ENCODE measurements around the gene SOD1. TPM values are rescaled to one million over a fixed set of nuclear protein-coding genes. Genes with fewer than 3 reads are reported as not detected.
"Not testable (repeated sequence)": the region's sequence is repeated elsewhere in the genome, so short reads cannot be mapped to it uniquely, and the experiment has no call there.

The SOD1 gene
- total RNA-seq, 2 donors from 2014 or later, result 165 to 282 TPM

DNA sequence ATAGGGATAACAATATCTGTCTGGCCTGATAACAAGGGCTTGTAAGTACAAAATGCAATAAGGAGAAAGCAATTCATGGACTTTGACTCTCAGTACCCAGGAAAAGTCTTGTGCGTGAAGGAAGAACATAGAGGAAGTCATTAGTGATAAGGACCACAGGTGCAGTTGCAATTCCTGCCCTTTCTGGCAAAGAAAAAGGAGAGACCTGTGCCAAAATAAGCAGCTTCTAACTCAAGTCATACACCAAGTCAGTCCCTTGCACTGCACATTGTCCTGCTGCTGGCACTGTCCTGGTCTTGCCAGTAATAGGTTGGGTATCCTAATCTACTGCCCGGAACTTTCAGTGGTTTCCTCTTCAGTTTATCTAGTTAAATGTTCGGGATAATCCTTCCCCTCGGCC is 14.8 kb upstream of the SOD1 start:
- Histone ChIP-seq H3K4me3 (no peak overlapping the region), H3K9me3 (no peaks in the 10 kb centered on the region), H3K27me3 (replicated peaks; ENCODE audit: insufficient read depth) (no peaks in the 10 kb centered on the region), H3K27ac (no peak overlapping the region), H3K4me1 (replicated peaks) (no peaks in the 10 kb centered on the region), H3K36me3 (no peaks in the 10 kb centered on the region)
- 64% methylated on average over 4 of the region's 4 CpGs for WGBS
- intact Hi-C loops (cut with DNase I), result no loop called here
- DNase-seq (ENCODE audit: low spot score), result no peak
- no peak for TF ChIP-seq POLR2AphosphoS5 (IDR thresholded peaks at IDR 0.05)
- TF ChIP-seq POLR2A (IDR thresholded peaks at IDR 0.05), result no peak
- TF ChIP-seq, protein P1, sequence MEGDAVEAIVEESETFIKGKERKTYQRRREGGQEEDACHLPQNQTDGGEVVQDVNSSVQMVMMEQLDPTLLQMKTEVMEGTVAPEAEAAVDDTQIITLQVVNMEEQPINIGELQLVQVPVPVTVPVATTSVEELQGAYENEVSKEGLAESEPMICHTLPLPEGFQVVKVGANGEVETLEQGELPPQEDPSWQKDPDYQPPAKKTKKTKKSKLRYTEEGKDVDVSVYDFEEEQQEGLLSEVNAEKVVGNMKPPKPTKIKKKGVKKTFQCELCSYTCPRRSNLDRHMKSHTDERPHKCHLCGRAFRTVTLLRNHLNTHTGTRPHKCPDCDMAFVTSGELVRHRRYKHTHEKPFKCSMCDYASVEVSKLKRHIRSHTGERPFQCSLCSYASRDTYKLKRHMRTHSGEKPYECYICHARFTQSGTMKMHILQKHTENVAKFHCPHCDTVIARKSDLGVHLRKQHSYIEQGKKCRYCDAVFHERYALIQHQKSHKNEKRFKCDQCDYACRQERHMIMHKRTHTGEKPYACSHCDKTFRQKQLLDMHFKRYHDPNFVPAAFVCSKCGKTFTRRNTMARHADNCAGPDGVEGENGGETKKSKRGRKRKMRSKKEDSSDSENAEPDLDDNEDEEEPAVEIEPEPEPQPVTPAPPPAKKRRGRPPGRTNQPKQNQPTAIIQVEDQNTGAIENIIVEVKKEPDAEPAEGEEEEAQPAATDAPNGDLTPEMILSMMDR (IDR thresholded peaks at IDR 0.05), result no peak

DNA sequence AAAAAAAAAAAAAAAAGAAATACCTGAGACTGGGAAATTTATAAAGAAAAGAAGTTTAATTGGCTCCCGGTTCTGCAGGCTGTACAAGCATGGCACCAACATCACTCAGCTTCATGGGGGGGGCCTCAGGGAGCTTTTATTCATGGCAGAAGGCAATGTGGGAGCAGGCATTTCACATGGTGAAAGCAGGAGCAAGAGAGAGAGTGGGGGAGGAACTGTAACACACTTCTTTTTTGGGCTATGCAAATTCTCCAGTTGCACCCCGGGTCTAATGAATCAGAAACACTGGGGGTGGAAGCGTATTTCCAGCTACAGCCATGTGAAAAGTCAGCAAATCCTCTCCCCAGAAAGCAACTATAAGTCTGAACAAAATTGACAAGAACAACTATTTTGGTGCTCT is 11.8 kb upstream of the SOD1 start:
- Histone ChIP-seq H3K4me1 (replicated peaks) (no peaks in the 10 kb centered on the region), H3K9me3 (no peaks in the 10 kb centered on the region), H3K27ac (no peak overlapping the region), H3K36me3 (no peaks in the 10 kb centered on the region), H3K27me3 (replicated peaks; ENCODE audit: insufficient read depth) (no peaks in the 10 kb centered on the region), H3K4me3 (no peak overlapping the region)
- 85% methylated on average over 3 of the region's 3 CpGs for WGBS
- TF ChIP-seq, protein P1 (IDR thresholded peaks at IDR 0.05), result no peak
- no peak for TF ChIP-seq POLR2AphosphoS5 (IDR thresholded peaks at IDR 0.05)
- TF ChIP-seq POLR2A (IDR thresholded peaks at IDR 0.05), result no peak
- no peak for DNase-seq (ENCODE audit: low spot score)
- intact Hi-C loops (cut with DNase I), result no loop called here

DNA sequence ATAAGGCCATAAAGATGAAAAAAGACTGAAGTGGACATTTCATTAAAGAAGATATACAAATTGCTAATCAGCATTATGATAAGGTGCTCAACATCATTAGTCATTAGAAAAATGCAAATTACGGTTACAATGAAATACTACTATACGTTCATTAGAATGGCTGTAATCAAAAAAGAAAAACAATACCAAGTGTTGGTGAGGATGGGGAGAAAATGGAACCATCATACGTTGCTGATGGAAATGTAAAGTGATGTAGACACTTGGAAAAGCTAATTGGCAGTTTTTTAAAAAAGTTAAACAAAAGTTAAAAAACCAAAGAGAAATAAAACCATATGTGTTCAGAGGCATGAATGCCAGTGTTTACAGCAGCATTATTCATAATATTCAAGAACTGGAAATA is 8.6 kb upstream of the SOD1 start:
- H3K4me1 ChIP-seq (replicated peaks), result no peaks in the 10 kb centered on the region
- intact Hi-C loops (cut with DNase I), result no loop called here
- no peak overlapping the region for H3K27ac ChIP-seq
- TF ChIP-seq POLR2AphosphoS5 (IDR thresholded peaks at IDR 0.05), result no peak
- no peak for TF ChIP-seq POLR2A (IDR thresholded peaks at IDR 0.05)
- TF ChIP-seq, protein P1 (IDR thresholded peaks at IDR 0.05), result no peak
- DNase-seq (ENCODE audit: low spot score), result no peak
- H3K9me3 ChIP-seq, result no peaks in the 10 kb centered on the region
- no peaks in the 10 kb centered on the region for H3K36me3 ChIP-seq
- H3K27me3 ChIP-seq (replicated peaks; ENCODE audit: insufficient read depth), result no peaks in the 10 kb centered on the region
- WGBS, result 96% methylated on average over 3 of the region's 3 CpGs
- no peak overlapping the region for H3K4me3 ChIP-seq

DNA sequence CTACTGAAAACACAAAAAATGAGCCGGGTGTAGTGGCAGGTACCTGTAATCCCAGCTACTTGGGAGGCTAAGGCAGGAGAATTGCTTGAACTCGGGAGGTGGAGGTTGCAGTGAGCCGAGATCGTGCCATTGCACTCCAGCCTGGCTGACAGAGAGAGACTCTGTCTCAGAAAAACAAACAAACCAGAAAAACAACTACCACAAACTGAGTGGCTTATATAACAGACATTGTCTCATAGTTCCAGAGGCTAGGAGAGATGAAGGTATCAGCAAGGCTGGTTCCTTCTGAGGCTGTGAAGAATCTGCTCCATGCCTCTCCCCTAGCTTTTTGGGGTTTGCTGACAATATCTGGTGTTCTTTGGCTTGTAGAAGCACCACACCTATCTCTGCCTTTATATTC is 8.0 kb upstream of the SOD1 start:
- DNase-seq (ENCODE audit: low spot score); H3K27me3 ChIP-seq (replicated peaks; ENCODE audit: insufficient read depth); H3K4me1 ChIP-seq (replicated peaks); H3K4me3 ChIP-seq; H3K9me3 ChIP-seq; H3K27ac ChIP-seq; H3K36me3 ChIP-seq; intact Hi-C loops (cut with DNase I): not testable (repeated sequence)
- whole genome bisulfite sequencing, result 79% methylated on average over 4 of the region's 4 CpGs

DNA sequence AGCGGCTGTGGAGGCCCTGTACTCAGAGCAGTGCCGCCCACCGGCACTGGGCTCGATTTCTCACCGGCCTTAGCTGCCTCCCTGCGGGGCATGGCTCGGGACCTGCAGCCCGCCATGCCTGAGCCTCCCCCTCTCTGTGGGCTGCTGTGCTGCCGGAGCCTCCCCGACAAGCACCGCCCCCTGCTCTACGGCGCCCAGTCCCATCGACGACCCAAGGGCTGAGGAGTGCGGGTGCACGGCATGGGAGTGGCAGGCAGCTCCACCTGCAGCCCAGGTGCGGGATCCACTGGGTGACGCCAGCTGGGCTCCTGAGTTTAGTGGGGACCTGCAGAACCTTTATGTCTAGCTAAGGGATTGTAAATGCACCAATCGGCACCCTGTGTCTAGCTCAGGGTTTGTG is 5.2 kb upstream of the SOD1 start:
- TF ChIP-seq POLR2A (IDR thresholded peaks at IDR 0.05) (no peak), POLR2AphosphoS5 (IDR thresholded peaks at IDR 0.05) (no peak)
- TF ChIP-seq, protein P1 (IDR thresholded peaks at IDR 0.05), result no peak
- Histone ChIP-seq H3K27me3 (replicated peaks; ENCODE audit: insufficient read depth) (no peaks in the 10 kb centered on the region), H3K4me1 (replicated peaks) (no peaks in the 10 kb centered on the region), H3K9me3 (no peaks in the 10 kb centered on the region), H3K4me3 (no peak overlapping the region), H3K27ac (no peak overlapping the region), H3K36me3 (no peaks in the 10 kb centered on the region)
- WGBS, result 92% methylated on average over 7 of the region's 20 CpGs
- no peak for DNase-seq (ENCODE audit: low spot score)
- intact Hi-C loops (cut with DNase I), result no loop called here

DNA sequence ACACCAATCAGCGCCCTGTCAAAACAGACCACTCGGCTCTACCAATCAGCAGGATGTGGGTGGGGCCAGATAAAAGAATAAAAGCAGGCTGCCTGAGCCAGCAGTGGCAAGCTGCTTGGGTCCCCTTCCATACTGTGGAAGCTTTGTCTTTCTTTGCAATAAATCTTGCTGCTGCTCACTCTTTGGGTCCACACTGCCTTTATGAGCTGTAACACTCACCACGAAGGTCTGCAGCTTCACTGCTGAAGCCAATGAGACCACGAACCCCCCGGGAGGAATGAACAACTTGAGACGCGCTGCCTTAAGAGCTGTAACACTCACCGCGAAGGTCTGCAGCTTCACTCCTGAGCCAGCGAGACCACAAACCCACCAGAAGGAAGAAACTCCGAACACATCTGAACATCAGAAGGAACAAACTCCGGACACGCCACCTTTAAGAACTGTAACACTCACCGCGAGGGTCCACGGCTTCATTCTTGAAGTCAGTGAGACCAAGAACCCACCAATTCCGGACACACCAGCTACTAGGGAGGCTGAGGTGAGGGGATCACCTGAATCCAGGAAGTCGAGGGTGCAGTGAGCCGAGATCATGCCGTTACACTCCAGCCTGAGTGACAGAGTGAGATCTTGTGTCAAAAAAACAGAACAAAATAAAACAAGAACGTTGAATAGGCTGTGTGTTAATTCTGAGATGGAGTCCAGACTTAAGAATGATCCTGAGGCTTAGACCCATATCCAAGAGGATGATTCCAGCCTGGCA is 4.5 kb upstream of the SOD1 start:
- H3K4me3 ChIP-seq; DNase-seq (ENCODE audit: low spot score); H3K27me3 ChIP-seq (replicated peaks; ENCODE audit: insufficient read depth); intact Hi-C loops (cut with DNase I); H3K36me3 ChIP-seq; H3K27ac ChIP-seq; H3K4me1 ChIP-seq (replicated peaks); H3K9me3 ChIP-seq: not testable (repeated sequence)
- 83% methylated on average over 21 of the region's 21 CpGs for WGBS

Measured in prostate gland (tissue), 2 donors.